SJCRH30 (cell line): Measurements from ENCODE around the gene CARD9. TPM values are rescaled to one million over a fixed set of nuclear protein-coding genes. Genes with fewer than 3 reads are reported as not detected.

Source experiments
- DNase-seq, 2 experiments: peaks; one replicate each; pipeline ENCODE4 v3.0.0-alpha.2; 2015 to 2020
- H3K27ac ChIP-seq: fragments of 250-450 bp; sonication (Bioruptor Pico); 2 replicates; pipeline ENCODE4 v1.5.1; 2020; ENCODE audit warnings: mild to moderate bottlenecking, moderate library complexity
- H3K27me3 ChIP-seq: fragments of 250-450 bp; sonication (Bioruptor Pico); 2 replicates; pipeline ENCODE4 v1.5.1; 2020; ENCODE audit warnings: mild to moderate bottlenecking, moderate library complexity
- H3K36me3 ChIP-seq: fragments of 250-450 bp; sonication (Bioruptor Pico); 2 replicates; pipeline ENCODE4 v1.5.1; 2020; ENCODE audit warnings: mild to moderate bottlenecking, moderate library complexity
- H3K4me1 ChIP-seq: fragments of 250-450 bp; sonication (Bioruptor Pico); 2 replicates; pipeline ENCODE4 v1.5.1; 2020; ENCODE audit warnings: mild to moderate bottlenecking, moderate library complexity
- H3K4me3 ChIP-seq: fragments of 250-450 bp; sonication (Bioruptor Pico); 2 replicates; pipeline ENCODE4 v1.5.1; 2020; ENCODE audit warnings: mild to moderate bottlenecking, moderate library complexity
- H3K9me3 ChIP-seq: fragments of 250-450 bp; sonication (Bioruptor Pico); replicated peaks from 2 replicates; pipeline ENCODE4 v1.5.1; 2020; ENCODE audit warnings: mild to moderate bottlenecking, moderate library complexity
- total RNA-seq: library from RNA; depleted of rRNA; stranded (reverse); fragments of >200 nt; shearing (Covaris generic); gene quantifications from 2 replicates; pipeline ENCODE4 v1.2.3, GENCODE V29; 2014

Gene CARD9
- total RNA-seq, 1 experiment from 2014 or later: 11.8 TPM

DNA sequence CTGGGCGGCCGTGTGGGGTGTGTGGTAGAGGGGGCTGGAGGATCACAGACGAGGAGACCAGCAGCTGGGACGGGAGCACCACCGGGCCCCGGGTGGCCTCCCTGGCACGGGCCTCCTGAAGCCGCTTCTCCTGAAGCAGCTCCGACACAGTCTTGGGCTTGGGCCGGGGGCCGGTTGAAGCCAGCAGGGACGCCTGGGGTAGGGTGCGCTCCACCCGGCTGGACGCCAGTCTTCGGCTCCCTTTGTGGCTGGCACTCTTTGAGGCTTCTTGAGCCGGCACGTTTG lies 5.5 kb upstream of the CARD9 start:
- Histone ChIP-seq H3K27ac (no peak overlapping the region), H3K9me3 (no peaks in the 10 kb centered on the region), H3K4me3 (no peak overlapping the region), H3K36me3 (peaks cover 19% of the 10 kb centered on the region), H3K27me3 (no peaks in the 10 kb centered on the region), H3K4me1 (no peaks in the 10 kb centered on the region)
- DNase-seq: no peak

GRCh38 chr9:136378170-136379002 lies 4.9 kb upstream of the CARD9 start:
- Histone ChIP-seq H3K9me3 (no peaks in the 10 kb centered on the region), H3K4me1 (0 out of 2 replicates have a peak, but pooled peaks cover 3% of the 10 kb centered on the region), H3K27ac (no peak overlapping the region), H3K36me3 (peaks cover 17% of the 10 kb centered on the region), H3K4me3 (no peak overlapping the region), H3K27me3 (no peaks in the 10 kb centered on the region)
- DNase-seq: no peak

DNA sequence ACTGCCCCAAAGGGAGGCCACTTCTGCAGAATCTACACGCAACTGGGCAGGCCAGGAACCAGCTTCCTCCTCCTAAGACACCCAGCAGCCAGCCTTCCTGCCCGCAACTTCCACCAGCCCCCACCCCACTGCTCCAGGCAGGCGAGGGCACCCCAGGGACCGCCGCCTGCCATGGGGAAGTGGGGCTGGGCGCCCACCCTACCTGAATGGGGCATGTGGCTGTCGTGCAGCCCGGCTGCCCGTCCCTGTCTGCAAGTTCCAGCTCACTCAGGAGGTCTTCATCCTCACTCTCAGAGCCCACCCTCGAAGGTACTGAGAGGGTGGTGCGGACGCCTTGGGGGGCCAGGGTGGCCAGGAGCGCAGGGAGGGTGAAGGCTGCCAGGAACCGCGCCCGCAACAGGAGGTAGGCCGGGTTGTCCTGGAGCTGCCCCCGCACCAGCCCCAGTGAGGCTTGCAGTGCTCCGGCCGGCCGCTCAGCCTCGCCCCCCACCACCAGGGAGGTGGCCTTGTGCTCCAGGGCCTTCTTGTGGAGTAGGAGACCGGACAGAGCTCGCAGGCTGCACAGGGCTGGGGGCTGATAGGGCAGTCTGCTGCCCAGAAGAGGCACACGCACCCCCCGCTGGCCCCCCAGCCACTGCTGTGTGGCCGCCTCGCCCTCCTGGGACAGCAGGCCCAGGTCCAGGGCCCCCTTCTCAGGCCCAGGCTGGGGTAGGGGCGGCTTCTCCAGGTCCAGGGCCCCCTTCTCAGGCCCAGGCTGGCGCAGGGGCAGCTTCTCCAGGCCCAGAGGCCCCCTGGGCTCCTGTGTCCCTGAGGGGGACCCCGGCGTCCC lies 4.1 kb upstream of the CARD9 start:
- Histone ChIP-seq H3K4me1 (peaks cover 3% of the 10 kb centered on the region; the same call in 1 of the 2 replicates), H3K36me3 (peaks cover 14% of the 10 kb centered on the region), H3K27ac (no peak overlapping the region), H3K9me3 (no peaks in the 10 kb centered on the region), H3K27me3 (no peaks in the 10 kb centered on the region), H3K4me3 (no peak overlapping the region)
- DNase-seq: no peak

GRCh38 chr9:136376457-136376856 lies 3.0 kb upstream of the CARD9 start:
- Histone ChIP-seq H3K4me3 (no peak overlapping the region), H3K9me3 (no peaks in the 10 kb centered on the region), H3K27me3 (no peaks in the 10 kb centered on the region), H3K36me3 (peaks cover 6% of the 10 kb centered on the region), H3K27ac (no peak overlapping the region), H3K4me1 (peaks cover 7% of the 10 kb centered on the region; the same call in 1 of the 2 replicates)
- no peak for DNase-seq

DNA sequence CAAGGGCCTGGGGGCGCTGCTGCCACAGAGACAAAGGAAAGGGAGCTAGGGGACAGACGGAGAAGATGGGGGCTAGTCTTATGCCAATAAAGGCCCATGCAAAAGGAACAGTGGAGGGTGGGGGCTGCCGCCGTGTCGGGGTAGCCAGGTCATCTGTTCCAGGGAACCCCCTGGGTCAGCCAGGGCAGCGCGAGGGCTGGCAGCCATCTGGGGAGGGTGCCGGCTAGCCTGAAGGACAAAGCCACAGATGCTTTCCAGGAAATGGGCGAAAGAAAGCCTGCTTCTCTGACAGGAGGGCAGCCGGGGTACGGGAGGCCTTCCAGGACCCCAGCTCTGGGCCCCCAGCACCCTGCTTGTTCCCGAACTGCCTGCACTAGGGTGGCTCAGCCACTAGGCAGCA lies 1.6 kb upstream of the CARD9 start:
- no peaks in the 10 kb centered on the region for H3K9me3 ChIP-seq
- no peaks in the 10 kb centered on the region for H3K27me3 ChIP-seq
- no peak overlapping the region for H3K27ac ChIP-seq
- no peak overlapping the region for H3K4me3 ChIP-seq
- DNase-seq: no peak
- H3K36me3 ChIP-seq: peaks cover 2% of the 10 kb centered on the region; the same call in 1 of the 2 replicates
- H3K4me1 ChIP-seq: peaks cover 7% of the 10 kb centered on the region; the same call in 1 of the 2 replicates

- no peaks in the 10 kb centered on the region for H3K9me3 ChIP-seq
- H3K36me3 ChIP-seq: peaks cover 4% of the 10 kb centered on the region
- peaks cover 7% of the 10 kb centered on the region; the same call in 1 of the 2 replicates for H3K4me1 ChIP-seq
- H3K27ac ChIP-seq: no peak overlapping the region
- no peaks in the 10 kb centered on the region for H3K27me3 ChIP-seq
- H3K4me3 ChIP-seq: no peak overlapping the region
- DNase-seq: no peak
Measured at GRCh38 chr9:136374183-136374575, 710 bp upstream of the CARD9 start.

DNA sequence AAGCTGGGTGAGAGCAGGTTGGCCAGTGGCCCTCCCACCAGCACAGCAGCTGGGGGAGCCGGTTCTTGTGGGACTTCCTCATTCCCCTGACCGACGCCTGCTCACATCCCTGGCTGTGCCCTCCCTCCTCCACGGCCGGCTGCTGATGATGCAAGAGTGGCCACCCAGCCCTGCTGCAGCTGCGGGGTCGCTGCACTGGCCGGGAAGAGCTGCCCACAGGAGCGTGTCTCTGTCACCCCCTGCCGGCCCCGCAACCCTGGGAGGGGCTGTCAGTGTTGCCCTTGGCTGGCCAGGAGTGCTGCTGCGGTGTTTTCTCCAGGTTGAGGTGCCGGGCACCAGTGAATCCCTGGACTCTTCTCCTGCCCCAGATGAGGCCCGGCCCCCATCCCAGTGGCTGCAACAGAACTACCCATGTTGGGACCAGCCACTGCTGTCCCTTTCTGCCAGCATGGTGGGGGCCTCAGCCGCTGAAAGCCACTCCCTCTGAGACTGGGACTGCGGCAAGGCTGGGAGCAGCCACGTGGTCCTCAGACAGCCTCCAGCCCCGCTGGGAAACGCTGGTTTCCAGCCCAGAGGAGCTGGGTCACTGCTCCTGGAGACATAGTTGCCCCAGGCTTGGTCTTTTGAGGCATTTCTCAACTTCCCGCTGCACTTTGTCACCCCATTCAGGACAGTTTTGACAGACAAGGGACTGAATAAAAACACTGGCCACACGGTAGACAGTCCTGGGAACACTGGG lies 739 bp downstream of the CARD9 start:
- Histone ChIP-seq H3K9me3 (no peaks in the 10 kb centered on the region), H3K4me3 (peak overlapping the region; percentile 58), H3K27ac (peak overlapping the region; percentile 35), H3K36me3 (peaks cover 3% of the 10 kb centered on the region), H3K4me1 (peaks cover 7% of the 10 kb centered on the region; the same call in 1 of the 2 replicates), H3K27me3 (no peaks in the 10 kb centered on the region)
- DNase-seq: peak; percentile 85 to 90

DNA sequence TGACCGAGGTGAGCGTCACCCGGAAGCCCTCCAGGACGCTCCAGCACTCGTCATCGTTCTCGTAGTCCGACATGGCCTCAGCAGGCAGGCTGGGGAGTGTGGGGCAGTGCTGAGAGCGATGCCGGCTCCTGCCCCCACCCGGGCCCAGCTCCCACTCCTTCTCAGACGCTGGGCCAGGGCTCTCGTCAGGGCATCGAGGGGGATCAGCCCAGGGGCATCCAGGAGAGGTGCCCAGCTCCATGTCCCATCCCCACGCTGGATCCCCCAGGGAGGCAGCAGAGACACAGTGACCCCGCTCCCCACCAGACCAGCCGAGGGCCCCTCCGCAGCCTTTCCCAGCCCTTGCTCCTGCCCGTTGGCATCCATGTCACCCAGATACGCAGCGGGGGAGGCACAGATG lies 1.5 kb downstream of the CARD9 start:
- H3K4me3 ChIP-seq: peak overlapping the region; percentile 58
- H3K9me3 ChIP-seq: no peaks in the 10 kb centered on the region
- no peak for DNase-seq
- H3K36me3 ChIP-seq: peaks cover 3% of the 10 kb centered on the region
- 0 out of 2 replicates have a peak overlapping the region, but pooled peaks have one; percentile 35 for H3K27ac ChIP-seq
- H3K4me1 ChIP-seq: peaks cover 7% of the 10 kb centered on the region; the same call in 1 of the 2 replicates
- no peaks in the 10 kb centered on the region for H3K27me3 ChIP-seq

DNA sequence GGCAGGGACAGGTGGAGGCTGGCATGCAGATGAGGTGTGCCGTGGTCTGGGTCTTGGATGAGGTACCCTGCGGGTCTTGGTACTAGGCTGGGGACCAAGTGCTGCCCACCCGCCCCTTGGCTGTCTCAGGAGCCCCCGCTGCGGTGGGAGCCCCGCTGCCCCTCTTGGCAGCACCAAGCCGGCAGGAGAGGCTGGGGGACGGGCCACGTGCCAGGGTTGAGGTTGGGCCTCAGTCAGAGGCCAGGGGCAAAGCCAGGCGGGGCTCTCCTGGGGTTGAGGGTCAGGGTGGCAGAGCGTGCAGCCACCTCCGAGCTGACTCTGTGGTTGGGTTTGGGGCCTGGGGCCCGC lies 2.0 kb downstream of the CARD9 start:
- Histone ChIP-seq H3K4me3 (no peak overlapping the region), H3K36me3 (peaks cover 3% of the 10 kb centered on the region), H3K27ac (no peak overlapping the region), H3K9me3 (no peaks in the 10 kb centered on the region), H3K4me1 (peaks cover 7% of the 10 kb centered on the region; the same call in 1 of the 2 replicates), H3K27me3 (no peaks in the 10 kb centered on the region)
- no peak for DNase-seq

DNA sequence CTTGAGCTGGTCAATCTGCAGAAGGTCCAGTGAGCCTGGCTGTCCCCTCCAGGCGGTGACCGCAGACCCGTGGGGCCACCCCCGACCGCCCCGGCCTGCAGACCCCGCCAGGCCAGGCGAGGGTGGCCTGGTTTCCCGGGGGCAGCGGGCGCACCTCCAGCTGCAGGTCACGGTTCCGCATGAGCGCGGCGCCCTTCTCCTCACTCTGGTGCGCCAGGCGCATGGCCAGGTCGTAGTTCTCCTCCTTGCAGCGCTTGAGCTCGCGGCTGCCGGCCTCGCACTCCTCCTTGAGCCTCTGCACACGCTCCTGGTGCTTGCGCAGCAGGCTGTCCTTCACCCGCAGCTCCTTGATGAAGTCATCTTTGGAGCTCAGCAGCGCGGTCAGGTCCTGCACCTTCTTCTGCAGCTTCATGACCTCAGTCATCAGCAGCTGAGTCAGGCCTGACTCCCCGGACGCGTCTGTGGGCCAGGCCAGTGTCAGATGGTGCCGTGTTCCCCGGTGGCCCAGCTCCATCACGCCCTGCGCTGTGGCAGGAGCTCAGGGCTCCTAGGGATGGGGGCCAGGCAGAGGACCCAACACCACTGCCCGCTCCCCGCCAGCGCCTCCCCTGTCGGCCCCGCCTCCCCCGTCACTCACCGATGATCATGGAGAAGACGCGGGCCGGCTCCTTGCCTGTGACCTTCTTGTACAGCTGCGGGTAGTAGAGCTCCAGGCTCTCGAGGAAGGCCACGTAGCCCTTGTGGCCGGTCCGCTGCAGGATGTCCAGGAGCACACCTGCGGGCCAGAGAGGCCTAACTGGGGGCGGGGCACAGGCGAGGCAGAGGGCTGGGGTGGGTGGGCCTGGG lies 2.6 kb downstream of the CARD9 start:
- Histone ChIP-seq H3K27me3 (no peaks in the 10 kb centered on the region), H3K4me1 (peaks cover 7% of the 10 kb centered on the region; the same call in 1 of the 2 replicates), H3K27ac (no peak overlapping the region), H3K36me3 (peaks cover 3% of the 10 kb centered on the region), H3K4me3 (no peak overlapping the region), H3K9me3 (no peaks in the 10 kb centered on the region)
- no peak for DNase-seq

DNA sequence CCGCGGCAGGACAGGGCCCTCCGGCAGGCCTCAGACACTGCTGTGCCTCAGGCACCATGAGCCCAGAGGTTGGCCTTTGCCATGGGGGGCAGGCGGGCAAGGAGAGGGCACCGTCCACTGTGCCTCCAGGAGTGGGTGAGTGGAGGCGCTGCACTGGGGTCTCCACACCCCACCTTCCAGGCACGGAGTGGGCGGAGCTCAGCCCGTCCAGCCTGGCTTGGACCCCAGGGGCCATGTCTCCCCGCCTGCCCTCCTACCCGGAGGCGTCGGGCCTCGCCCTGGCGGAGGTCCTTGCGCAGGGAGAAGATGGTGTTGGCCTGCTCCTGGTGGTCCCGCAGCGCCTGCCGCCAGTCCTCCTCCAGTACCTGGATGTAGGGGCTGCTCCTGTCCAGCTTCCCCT lies 3.4 kb downstream of the CARD9 start:
- Histone ChIP-seq H3K4me3 (no peak overlapping the region), H3K36me3 (peaks cover 3% of the 10 kb centered on the region), H3K27ac (no peak overlapping the region), H3K4me1 (peaks cover 7% of the 10 kb centered on the region; the same call in 1 of the 2 replicates), H3K27me3 (no peaks in the 10 kb centered on the region), H3K9me3 (no peaks in the 10 kb centered on the region)
- no peak for DNase-seq

GRCh38 chr9:136368190-136368589 lies 5.3 kb downstream of the CARD9 start:
- Histone ChIP-seq H3K9me3 (no peaks in the 10 kb centered on the region), H3K4me1 (peaks cover 10% of the 10 kb centered on the region), H3K27me3 (no peaks in the 10 kb centered on the region), H3K27ac (no peak overlapping the region), H3K36me3 (peaks cover 3% of the 10 kb centered on the region), H3K4me3 (no peak overlapping the region)
- no peak for DNase-seq

GRCh38 chr9:136367296-136368145 lies 5.9 kb downstream of the CARD9 start:
- peaks cover 3% of the 10 kb centered on the region for H3K36me3 ChIP-seq
- H3K27me3 ChIP-seq: no peaks in the 10 kb centered on the region
- H3K4me1 ChIP-seq: peaks cover 13% of the 10 kb centered on the region
- no peak for DNase-seq
- H3K4me3 ChIP-seq: no peak overlapping the region
- H3K27ac ChIP-seq: no peak overlapping the region
- H3K9me3 ChIP-seq: no peaks in the 10 kb centered on the region
